ENCODE data around the gene AATK. TPM values are rescaled to one million over a fixed set of nuclear protein-coding genes. Genes with fewer than 3 reads are reported as not detected.

The AATK gene
- total RNA-seq, 1 donor from 2014 or later: 72.5 TPM

DNA sequence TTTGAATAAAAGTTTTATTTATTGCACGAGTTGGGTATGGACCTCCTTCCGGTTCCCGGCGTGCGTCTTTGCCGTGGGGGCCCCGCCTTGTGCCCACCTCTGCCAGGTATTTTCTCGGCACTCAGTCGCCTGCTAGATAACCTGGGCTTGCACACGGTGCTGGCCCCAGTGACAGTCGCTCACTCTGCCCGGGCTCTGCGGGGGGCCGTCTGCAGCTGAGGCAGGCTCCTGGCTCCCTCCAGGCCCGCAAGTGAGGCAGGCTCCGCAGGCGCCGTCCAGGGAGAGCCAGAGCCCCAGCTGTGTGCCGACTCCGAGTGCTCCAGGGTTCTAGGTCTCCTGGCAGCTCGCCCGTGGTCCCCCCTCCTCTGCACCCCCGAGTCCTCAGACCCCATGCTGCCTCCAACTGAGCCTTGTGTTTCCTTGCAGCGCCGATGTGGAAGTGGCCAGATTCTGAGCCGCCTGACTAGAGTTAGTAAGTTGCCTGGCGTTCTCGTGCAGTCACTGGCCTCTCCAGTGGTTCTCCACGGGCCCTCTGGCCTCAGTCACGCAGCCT, 55.5 kb downstream of the AATK start:
- intact Hi-C loops (cut with DNase I): no loop called here
- Histone ChIP-seq H3K4me3 (no peak overlapping the region), H3K36me3 (peaks cover 38% of the 10 kb centered on the region), H3K27ac (no peak overlapping the region), H3K9me3 (no peaks in the 10 kb centered on the region), H3K4me1 (no peaks in the 10 kb centered on the region), H3K27me3 (no peaks in the 10 kb centered on the region)
- TF ChIP-seq, protein P1, sequence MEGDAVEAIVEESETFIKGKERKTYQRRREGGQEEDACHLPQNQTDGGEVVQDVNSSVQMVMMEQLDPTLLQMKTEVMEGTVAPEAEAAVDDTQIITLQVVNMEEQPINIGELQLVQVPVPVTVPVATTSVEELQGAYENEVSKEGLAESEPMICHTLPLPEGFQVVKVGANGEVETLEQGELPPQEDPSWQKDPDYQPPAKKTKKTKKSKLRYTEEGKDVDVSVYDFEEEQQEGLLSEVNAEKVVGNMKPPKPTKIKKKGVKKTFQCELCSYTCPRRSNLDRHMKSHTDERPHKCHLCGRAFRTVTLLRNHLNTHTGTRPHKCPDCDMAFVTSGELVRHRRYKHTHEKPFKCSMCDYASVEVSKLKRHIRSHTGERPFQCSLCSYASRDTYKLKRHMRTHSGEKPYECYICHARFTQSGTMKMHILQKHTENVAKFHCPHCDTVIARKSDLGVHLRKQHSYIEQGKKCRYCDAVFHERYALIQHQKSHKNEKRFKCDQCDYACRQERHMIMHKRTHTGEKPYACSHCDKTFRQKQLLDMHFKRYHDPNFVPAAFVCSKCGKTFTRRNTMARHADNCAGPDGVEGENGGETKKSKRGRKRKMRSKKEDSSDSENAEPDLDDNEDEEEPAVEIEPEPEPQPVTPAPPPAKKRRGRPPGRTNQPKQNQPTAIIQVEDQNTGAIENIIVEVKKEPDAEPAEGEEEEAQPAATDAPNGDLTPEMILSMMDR (IDR thresholded peaks at IDR 0.05): no peak
- DNase-seq (no peak), ATAC-seq (no peak)

DNA sequence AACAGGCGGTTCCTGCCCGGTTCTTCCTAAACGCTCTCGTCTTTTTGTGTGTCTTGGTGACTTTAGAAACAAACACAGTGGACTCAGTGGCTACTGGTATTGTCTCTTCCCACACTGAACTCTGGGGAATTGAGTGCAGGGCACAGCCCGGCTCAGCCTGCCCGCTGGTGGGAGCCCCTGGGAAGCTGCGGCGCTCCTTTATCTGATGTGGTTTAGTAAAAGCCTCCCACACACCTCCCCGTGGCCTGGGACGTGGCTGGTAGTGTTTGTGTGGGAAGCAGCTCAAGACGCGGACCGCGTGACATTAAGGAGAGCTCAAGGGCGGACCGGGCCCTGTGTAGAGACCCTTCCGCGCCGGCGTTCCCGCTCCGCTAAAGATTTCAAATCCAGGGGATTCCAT, 56.1 kb downstream of the AATK start:
- Histone ChIP-seq H3K4me1 (no peaks in the 10 kb centered on the region), H3K27ac (no peak overlapping the region), H3K36me3 (peaks cover 44% of the 10 kb centered on the region), H3K4me3 (no peak overlapping the region), H3K27me3 (no peaks in the 10 kb centered on the region), H3K9me3 (no peaks in the 10 kb centered on the region)
- ATAC-seq (no peak), DNase-seq (no peak)
- intact Hi-C loops (cut with DNase I): no loop called here
- TF ChIP-seq, protein P1 (IDR thresholded peaks at IDR 0.05): no peak

DNA sequence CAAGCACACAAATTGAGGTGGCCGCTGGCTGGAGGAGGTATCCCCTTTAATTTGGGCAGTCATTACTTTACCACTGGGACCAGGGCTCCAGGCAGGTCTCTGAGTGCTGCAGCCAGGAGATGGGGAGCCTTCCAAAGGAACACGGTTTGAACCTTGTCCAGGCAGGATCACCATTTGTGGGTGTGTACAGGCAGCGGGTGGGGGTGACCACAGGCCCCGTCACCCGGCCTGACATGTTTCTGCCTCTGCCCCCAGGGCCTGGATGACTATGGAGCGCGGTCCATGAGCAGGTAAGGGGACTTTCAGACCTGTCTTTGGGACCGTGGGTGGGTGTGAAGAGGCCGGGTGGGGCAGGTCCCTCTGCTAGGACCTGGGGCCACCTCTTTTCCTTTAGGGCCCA, 57.8 kb downstream of the AATK start:
- Histone ChIP-seq H3K27me3 (no peaks in the 10 kb centered on the region), H3K27ac (no peak overlapping the region), H3K4me3 (no peak overlapping the region), H3K9me3 (no peaks in the 10 kb centered on the region), H3K36me3 (peaks cover 58% of the 10 kb centered on the region), H3K4me1 (no peaks in the 10 kb centered on the region)
- TF ChIP-seq, protein P1 (IDR thresholded peaks at IDR 0.05): no peak
- ATAC-seq: no peak
- no peak for DNase-seq
- intact Hi-C loops (cut with DNase I): no loop called here

DNA sequence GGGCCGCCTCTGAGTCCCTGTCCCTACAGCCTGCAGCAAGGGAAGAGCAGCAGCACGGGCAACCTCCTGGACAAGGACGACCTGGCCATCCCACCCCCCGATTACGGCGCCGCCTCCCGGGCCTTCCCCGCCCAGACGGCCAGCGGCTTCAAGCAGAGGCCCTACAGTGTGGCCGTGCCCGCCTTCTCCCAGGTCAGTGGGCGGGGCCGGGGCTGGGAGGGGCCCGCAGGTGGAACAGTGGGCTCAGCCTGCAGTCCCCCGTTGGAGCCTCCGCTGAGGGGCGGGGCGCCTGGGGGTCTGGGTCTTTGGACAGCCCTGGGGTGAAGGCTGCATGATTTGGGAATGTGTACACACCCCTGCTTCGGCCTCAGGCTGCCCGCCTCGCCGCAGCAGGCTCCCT, 59.3 kb downstream of the AATK start:
- Histone ChIP-seq H3K4me1 (no peaks in the 10 kb centered on the region), H3K9me3 (no peaks in the 10 kb centered on the region), H3K27me3 (no peaks in the 10 kb centered on the region), H3K27ac (no peak overlapping the region), H3K4me3 (no peak overlapping the region), H3K36me3 (peaks cover 58% of the 10 kb centered on the region)
- ATAC-seq (no peak), DNase-seq (no peak)
- TF ChIP-seq, protein P1 (IDR thresholded peaks at IDR 0.05): no peak
- intact Hi-C loops (cut with DNase I): no loop called here

DNA sequence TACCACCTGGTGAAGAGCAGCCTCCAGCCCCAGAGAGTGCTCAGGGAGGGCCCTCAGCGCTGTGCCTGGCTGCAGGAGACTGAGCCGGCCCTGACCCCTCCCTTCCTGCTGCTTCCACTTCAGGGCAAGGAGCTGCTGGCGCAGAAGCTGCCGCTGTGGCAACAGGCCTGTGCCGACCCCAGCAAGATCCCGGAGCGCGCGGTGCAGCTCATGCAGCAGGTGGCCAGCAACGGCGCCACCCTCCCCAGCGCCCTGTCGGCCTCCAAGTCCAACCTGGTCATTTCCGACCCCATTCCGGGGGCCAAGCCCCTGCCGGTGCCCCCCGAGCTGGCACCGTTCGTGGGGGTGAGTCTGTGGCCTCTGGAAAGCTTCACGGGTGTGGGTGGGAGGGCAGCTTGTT, 62.6 kb downstream of the AATK start:
- DNase-seq (no peak), ATAC-seq (no peak)
- TF ChIP-seq, protein P1 (IDR thresholded peaks at IDR 0.05): no peak
- intact Hi-C loops (cut with DNase I): no loop called here
- Histone ChIP-seq H3K27me3 (no peaks in the 10 kb centered on the region), H3K4me3 (no peak overlapping the region), H3K4me1 (no peaks in the 10 kb centered on the region), H3K9me3 (no peaks in the 10 kb centered on the region), H3K36me3 (peaks cover 52% of the 10 kb centered on the region), H3K27ac (no peak overlapping the region)

DNA sequence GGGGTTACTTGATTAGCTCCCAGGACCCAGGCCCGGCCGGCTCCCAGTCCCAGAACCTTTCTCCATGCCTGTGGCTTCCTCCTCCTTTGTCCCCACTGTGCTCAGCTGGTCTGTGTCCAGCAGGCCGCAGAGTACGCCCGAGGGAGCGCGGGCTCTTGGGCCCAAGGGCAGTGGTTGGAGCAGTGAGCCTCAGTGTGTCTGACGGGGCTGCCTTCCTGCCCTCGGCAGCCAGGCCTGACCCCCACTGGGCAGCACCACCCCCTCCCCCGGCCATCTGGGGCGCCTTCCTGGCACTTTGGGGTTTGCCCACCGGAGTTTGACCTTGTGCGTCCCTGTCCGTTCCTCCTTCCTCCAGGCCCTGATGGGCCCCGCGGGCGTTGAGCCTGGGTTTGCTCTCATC, 63.2 kb downstream of the AATK start:
- no peaks in the 10 kb centered on the region for H3K9me3 ChIP-seq
- H3K36me3 ChIP-seq: peaks cover 50% of the 10 kb centered on the region
- DNase-seq (no peak), ATAC-seq (no peak)
- intact Hi-C loops (cut with DNase I): no loop called here
- TF ChIP-seq, protein P1 (IDR thresholded peaks at IDR 0.05): no peak
- no peaks in the 10 kb centered on the region for H3K27me3 ChIP-seq
- no peak overlapping the region for H3K4me3 ChIP-seq
- H3K4me1 ChIP-seq: peaks cover under 1% of the 10 kb centered on the region
- no peak overlapping the region for H3K27ac ChIP-seq
